ENCODE data around the gene CD44. TPM values are rescaled to one million over a fixed set of nuclear protein-coding genes. Genes with fewer than 3 reads are reported as not detected.

Gene CD44
- total and polyA plus RNA-seq, 12 donors: 7.0 to 104 (median 25.2) TPM

GRCh38 chr11:35100013-35100383 is 39.0 kb upstream of the CD44 start:
- Histone ChIP-seq H3K4me3 (no peak overlapping the region), H3K27me3 (no peaks in the 10 kb centered on the region), H3K4me1 (peaks cover 0 to 48% (median 24%) of the 10 kb centered on the region in 9 donors), H3K27ac (peak overlapping the region; percentile 67 to 94 (median 77)), H3K9me3 (peaks cover 0 to 13% (median 0%) of the 10 kb centered on the region in 11 donors), H3K36me3 (no peaks in the 10 kb centered on the region)
- 21 to 32% methylated on average over 6 of the region's 6 CpGs for WGBS, 2 donors
- DNase-seq: peak in 1 of 2 donors; percentile 83
- peak; percentile 89 to 97 (median 94) for ATAC-seq
- intact Hi-C loops (cut with DNase I): no loop called here
- TF ChIP-seq, protein P1, sequence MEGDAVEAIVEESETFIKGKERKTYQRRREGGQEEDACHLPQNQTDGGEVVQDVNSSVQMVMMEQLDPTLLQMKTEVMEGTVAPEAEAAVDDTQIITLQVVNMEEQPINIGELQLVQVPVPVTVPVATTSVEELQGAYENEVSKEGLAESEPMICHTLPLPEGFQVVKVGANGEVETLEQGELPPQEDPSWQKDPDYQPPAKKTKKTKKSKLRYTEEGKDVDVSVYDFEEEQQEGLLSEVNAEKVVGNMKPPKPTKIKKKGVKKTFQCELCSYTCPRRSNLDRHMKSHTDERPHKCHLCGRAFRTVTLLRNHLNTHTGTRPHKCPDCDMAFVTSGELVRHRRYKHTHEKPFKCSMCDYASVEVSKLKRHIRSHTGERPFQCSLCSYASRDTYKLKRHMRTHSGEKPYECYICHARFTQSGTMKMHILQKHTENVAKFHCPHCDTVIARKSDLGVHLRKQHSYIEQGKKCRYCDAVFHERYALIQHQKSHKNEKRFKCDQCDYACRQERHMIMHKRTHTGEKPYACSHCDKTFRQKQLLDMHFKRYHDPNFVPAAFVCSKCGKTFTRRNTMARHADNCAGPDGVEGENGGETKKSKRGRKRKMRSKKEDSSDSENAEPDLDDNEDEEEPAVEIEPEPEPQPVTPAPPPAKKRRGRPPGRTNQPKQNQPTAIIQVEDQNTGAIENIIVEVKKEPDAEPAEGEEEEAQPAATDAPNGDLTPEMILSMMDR (IDR thresholded peaks at IDR 0.05): no peak

DNA sequence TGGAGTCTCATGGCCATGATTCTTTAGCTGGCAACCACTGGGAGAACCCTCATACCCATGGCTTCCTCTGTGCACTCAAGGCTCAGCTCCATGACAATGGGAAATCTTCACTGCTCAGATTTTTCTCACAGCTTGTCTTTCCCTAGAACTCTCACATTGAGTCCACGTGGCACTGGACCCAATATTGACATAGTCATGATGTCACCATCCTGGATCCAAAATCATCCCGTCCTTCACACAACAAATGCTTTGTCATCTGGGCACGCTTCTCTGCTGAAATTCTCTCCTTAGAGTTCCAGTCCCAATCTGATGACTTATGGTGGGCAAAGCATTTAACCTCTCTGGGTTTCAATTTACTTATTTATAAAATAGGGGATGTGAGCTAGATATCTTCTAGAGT is 37.7 kb upstream of the CD44 start:
- ATAC-seq (no peak), DNase-seq (no peak)
- H3K27ac ChIP-seq: peak overlapping the region in 3 of 10 donors; percentile 84 to 94 (median 88)
- TF ChIP-seq, protein P1 (IDR thresholded peaks at IDR 0.05): no peak
- intact Hi-C loops (cut with DNase I): no loop called here
- H3K9me3 ChIP-seq: peaks cover 0 to under 1% (median 0%) of the 10 kb centered on the region in 11 donors
- no peak overlapping the region for H3K4me3 ChIP-seq
- no peaks in the 10 kb centered on the region for H3K27me3 ChIP-seq
- peaks cover 4 to 60% (median 30%) of the 10 kb centered on the region in 9 donors for H3K4me1 ChIP-seq
- H3K36me3 ChIP-seq: no peaks in the 10 kb centered on the region
- WGBS, 2 donors: 65 to 88% methylated on average over 3 of the region's 3 CpGs

DNA sequence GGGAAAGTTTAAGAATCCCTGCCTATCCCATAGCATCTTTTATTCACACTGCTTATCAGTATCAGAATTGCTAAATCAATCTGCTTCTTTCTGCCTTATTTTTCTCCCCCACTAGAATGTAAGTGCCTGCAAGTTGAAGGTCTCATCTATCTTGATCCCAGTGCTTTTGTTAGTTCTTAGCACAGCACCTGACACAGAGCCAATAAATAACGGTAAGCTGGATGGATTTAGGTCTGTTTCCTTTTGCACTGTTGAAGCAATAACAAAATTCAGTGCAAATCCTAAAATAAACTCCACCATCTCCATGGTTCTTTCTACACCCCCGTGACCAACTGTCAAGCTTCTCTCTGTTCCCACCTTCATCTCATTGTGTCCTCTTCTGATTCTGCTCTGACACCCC is 36.7 kb upstream of the CD44 start:
- Histone ChIP-seq H3K27me3 (no peaks in the 10 kb centered on the region), H3K27ac (peak overlapping the region in 1 of 10 donors; percentile 17), H3K36me3 (no peaks in the 10 kb centered on the region), H3K4me1 (peaks cover 4 to 65% (median 33%) of the 10 kb centered on the region in 9 donors), H3K9me3 (no peaks in the 10 kb centered on the region), H3K4me3 (no peak overlapping the region)
- DNase-seq: no peak
- WGBS, 2 donors: 65 to 67% methylated on average over 2 of the region's 2 CpGs
- intact Hi-C loops (cut with DNase I): no loop called here
- no peak for ATAC-seq
- TF ChIP-seq, protein P1 (IDR thresholded peaks at IDR 0.05): no peak

DNA sequence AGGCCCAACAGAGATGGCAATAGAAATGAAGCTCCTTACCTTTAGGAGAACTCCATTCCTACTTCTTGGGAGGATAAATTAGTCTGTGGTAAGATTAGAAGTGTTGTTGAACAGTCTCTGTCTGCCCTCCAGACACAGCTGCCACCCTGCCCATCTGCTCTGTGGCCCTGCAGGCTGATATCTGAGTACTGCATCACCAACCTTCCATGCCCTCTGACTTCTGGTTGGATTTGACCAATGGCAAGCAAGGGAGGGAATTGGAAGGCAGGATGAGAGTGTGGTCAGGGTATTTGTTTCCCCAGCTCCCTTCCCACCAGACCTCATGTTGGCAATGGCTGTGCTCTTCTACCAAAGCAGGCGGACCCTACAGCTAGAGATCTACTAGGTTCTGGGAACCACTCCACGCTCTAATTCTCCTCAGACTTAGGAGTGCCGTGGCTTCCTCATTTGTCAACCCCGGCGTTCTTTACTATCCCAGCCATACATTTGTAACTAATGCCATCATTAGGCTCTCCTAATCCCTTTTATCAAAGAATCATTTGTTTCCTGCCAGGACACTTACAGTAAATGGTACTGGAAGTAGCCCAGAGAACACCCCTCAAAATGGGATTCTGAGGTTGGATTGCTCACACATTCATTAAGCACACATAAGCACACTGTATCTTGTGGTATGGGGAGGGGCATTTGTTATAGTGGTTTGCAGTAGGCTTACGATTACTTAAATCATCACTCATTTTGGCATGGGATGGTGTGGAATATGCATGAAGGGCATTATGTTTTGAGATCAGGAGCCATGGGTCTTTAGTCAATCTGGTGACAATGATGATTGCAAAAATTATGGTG is 35.4 kb upstream of the CD44 start:
- H3K27ac ChIP-seq: no peak overlapping the region
- no peak overlapping the region for H3K4me3 ChIP-seq
- 94 to 98% methylated on average over 6 of the region's 6 CpGs for WGBS, 2 donors
- no peaks in the 10 kb centered on the region for H3K27me3 ChIP-seq
- no peaks in the 10 kb centered on the region for H3K36me3 ChIP-seq
- no peak for DNase-seq
- no peaks in the 10 kb centered on the region for H3K9me3 ChIP-seq
- intact Hi-C loops (cut with DNase I): no loop called here
- TF ChIP-seq, protein P1 (IDR thresholded peaks at IDR 0.05): no peak
- ATAC-seq: no peak
- peaks cover 4 to 54% (median 27%) of the 10 kb centered on the region in 9 donors for H3K4me1 ChIP-seq
